Neural cell (in vitro differentiated cells): Measurements from ENCODE around the gene ADARB2. TPM values are rescaled to one million over a fixed set of nuclear protein-coding genes. Genes with fewer than 3 reads are reported as not detected.

ENCODE experiments used
- H2AFZ ChIP-seq: fragments of 200-600, 300-800 bp; sonication (generic), shearing (Covaris generic); 2 replicates; pipeline ENCODE4 v1.6.0; 2014; ENCODE audit warnings: low read depth, mild to moderate bottlenecking, antibody characterized with exemption, low read length, moderate library complexity
- H3F3A ChIP-seq: fragments of 200-600 bp; shearing (Covaris generic); 2 replicates; pipeline ENCODE4 v1.6.1; 2016; ENCODE audit warnings: mild to moderate bottlenecking, moderate library complexity, mixed read lengths, antibody characterized with exemption, low read length; ENCODE audit not compliant: insufficient read depth, poor library complexity, severe bottlenecking
- H3K27ac ChIP-seq: fragments of 200-600, 300-800 bp; sonication (generic), shearing (Covaris generic); 2 replicates; pipeline ENCODE4 v1.5.1; 2014; ENCODE audit warnings: mild to moderate bottlenecking, low read length, moderate library complexity
- H3K27me3 ChIP-seq: fragments of 300-800, 200-600 bp; sonication (generic), shearing (Covaris generic); 2 replicates; pipeline ENCODE4 v1.6.0; 2014; ENCODE audit warnings: mild to moderate bottlenecking, low read depth, low read length, moderate library complexity; ENCODE audit not compliant: insufficient read depth
- H3K36me3 ChIP-seq: fragments of 300-800, 200-600 bp; sonication (generic), shearing (Covaris generic); 2 replicates; pipeline ENCODE4 v1.5.1; 2014; ENCODE audit warnings: mild to moderate bottlenecking, antibody characterized with exemption, low read length, moderate library complexity; ENCODE audit not compliant: insufficient read depth
- H3K4me2 ChIP-seq: fragments of 300-800, 200-600 bp; sonication (generic), shearing (Covaris generic); 2 replicates; pipeline ENCODE4 v1.6.0; 2014; ENCODE audit warnings: mild to moderate bottlenecking, low read length
- H3K4me3 ChIP-seq: fragments of 300-800, 200-600 bp; sonication (generic), shearing (Covaris generic); 2 replicates; pipeline ENCODE4 v1.5.1; 2014; ENCODE audit warnings: mild to moderate bottlenecking, low read length, moderate library complexity
- H3K79me2 ChIP-seq: fragments of 200-600 bp; shearing (Covaris generic); replicated peaks from 2 replicates; pipeline ENCODE4 v1.6.0; 2014; ENCODE audit warnings: mild to moderate bottlenecking, low read length, moderate library complexity; ENCODE audit not compliant: insufficient read depth
- H3K9ac ChIP-seq: fragments of 300-800, 200-600 bp; sonication (generic), shearing (Covaris generic); 2 replicates; pipeline ENCODE4 v1.6.1; 2016; ENCODE audit warnings: mild to moderate bottlenecking, low read length, mixed read lengths
- H3K9me2 ChIP-seq: fragments of 200-600 bp; shearing (Covaris generic); 2 replicates; pipeline ENCODE4 v1.6.1; 2016; ENCODE audit warnings: mild to moderate bottlenecking, low read length, mixed read lengths; ENCODE audit not compliant: insufficient read depth
- H3K9me3 ChIP-seq: fragments of 200-600, 300-800 bp; sonication (generic), shearing (Covaris generic); 2 replicates; pipeline ENCODE4 v1.6.1; 2016; ENCODE audit warnings: mild to moderate bottlenecking, mixed run types, low read length, moderate library complexity, mixed read lengths
- H4K20me1 ChIP-seq: fragments of 200-600 bp; shearing (Covaris generic); 2 replicates; pipeline ENCODE4 v1.6.1; 2016; ENCODE audit warnings: mild to moderate bottlenecking, mixed run types; ENCODE audit not compliant: insufficient read depth
- CTCF ChIP-seq: fragments of 450-650 bp; IDR thresholded peaks from 2 replicates; pipeline ENCODE4 v1.5.1; 2014; ENCODE audit warnings: antibody characterized with exemption, mild to moderate bottlenecking, moderate library complexity; ENCODE audit not compliant: poor library complexity, severe bottlenecking
- EP300 ChIP-seq: fragments of 450-650 bp; conservative IDR thresholded peaks from 2 replicates; pipeline ENCODE4 v1.6.1; 2014; ENCODE audit warnings: antibody characterized with exemption, mild to moderate bottlenecking, moderate library complexity; ENCODE audit not compliant: poor library complexity, severe bottlenecking
- EZH2 ChIP-seq: fragments of 200-600, 300-800 bp; shearing (Covaris generic), sonication (generic); IDR thresholded peaks from 2 replicates; pipeline ENCODE4 v1.6.1; 2014; ENCODE audit warnings: antibody characterized with exemption, low read length, borderline replicate concordance, mild to moderate bottlenecking; ENCODE audit not compliant: insufficient read depth, poor library complexity, severe bottlenecking
- MXI1 ChIP-seq: fragments of 450-650 bp; conservative IDR thresholded peaks from 2 replicates; pipeline ENCODE4 v1.6.1; 2014; ENCODE audit warnings: antibody characterized with exemption, mild to moderate bottlenecking; ENCODE audit not compliant: poor library complexity, severe bottlenecking
- POLR2AphosphoS5 ChIP-seq: IDR thresholded peaks from 2 replicates; pipeline ENCODE4 v1.6.1; 2012
- RAD21 ChIP-seq: fragments of 450-650 bp; conservative IDR thresholded peaks from 2 replicates; pipeline ENCODE4 v1.6.1; 2014; ENCODE audit warnings: antibody characterized with exemption, mild to moderate bottlenecking, moderate library complexity
- SMC3 ChIP-seq: fragments of 450-650 bp; conservative IDR thresholded peaks from 2 replicates; pipeline ENCODE4 v1.6.1; 2014; ENCODE audit warnings: antibody characterized with exemption, mild to moderate bottlenecking, moderate library complexity; ENCODE audit not compliant: poor library complexity
- TAF1 ChIP-seq: IDR thresholded peaks from 2 replicates; pipeline ENCODE4 v1.6.1; 2012; ENCODE audit warnings: low read depth
- polyA minus RNA-seq: library from RNA; depleted of rRNA, polyadenylated mRNA; stranded (reverse); fragments of >200 nt; gene quantifications from 2 replicates; pipeline ENCODE4 v1.2.3, GENCODE V29; 2014
- polyA plus RNA-seq: library from polyadenylated mRNA; depleted of rRNA; stranded (reverse); fragments of >200 nt; gene quantifications from 2 replicates; pipeline ENCODE4 v1.2.3, GENCODE V29; 2014
- TF ChIP-seq, protein P1 (sequence below): IDR thresholded peaks from 2 replicates; pipeline ENCODE4 v1.6.1; 2012; ENCODE audit warnings: borderline replicate concordance

ADARB2 gene
- polyA plus RNA-seq: 3.6 and 7.2 TPM in 2 replicates
- polyA minus RNA-seq: 17.5 and 22.5 TPM in 2 replicates

DNA sequence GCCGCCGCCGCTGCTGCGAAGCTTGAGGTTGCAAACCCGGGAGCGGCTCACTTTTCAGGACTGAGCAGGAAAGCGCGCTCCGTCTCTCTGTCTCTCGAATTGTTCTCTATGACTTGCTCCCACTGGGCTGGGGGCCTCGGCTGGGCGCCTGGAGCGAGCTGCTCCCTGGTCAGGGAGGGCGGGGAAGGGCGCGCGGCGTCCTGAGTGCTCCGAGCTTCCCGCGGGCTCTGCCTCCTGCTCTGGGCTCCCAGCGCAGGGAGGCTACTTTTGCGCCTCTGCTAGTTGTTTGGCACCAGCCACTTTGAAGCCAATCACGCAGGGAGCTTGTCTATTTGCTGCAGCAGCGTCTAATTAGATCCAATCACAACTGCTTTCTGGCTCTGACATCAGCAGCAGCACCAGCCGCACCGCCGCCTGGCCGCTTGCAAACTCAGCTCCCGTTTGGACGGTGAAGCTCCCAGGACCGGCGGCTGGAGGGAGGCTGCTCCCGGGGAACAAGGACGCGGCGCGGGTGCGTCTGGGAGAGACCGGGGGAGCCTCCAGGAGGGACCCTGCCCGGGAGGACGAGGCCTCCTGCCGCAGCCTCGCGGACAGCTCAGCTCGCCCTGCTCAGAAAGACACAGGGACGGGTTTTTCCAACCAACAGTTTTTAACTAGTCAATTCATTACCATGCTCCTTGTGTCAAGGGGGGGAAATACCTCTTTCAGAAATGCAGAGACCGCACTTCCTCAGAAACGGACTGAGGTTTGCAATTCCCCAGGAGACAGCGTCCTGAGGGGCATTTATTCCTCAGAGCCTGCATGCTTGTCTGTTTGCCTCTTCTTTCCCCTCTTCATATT is at the start of gene ADARB2:
ADARB2 (minus strand) TSS at position 304 of the 840 bp plus-strand sequence.
- Histone ChIP-seq H3K27me3 (peaks cover 30% of the 10 kb centered on the region), H3F3A (peaks cover 2% of the 10 kb centered on the region), H4K20me1 (no peaks in the 10 kb centered on the region), H2AFZ (peak within 1 kb of the TSS; percentile 36), H3K79me2 (peaks cover 28% of the 10 kb centered on the region), H3K9me3 (no peaks in the 10 kb centered on the region), H3K4me2 (peak within 1 kb of the TSS; percentile 85), H3K36me3 (no peaks in the 10 kb centered on the region), H3K9me2 (no peaks in the 10 kb centered on the region), H3K4me3 (peak within 1 kb of the TSS; percentile 85), H3K9ac (peak within 1 kb of the TSS; percentile 69), H3K27ac (peak within 1 kb of the TSS; percentile 53)
- TF ChIP-seq SMC3 (no peak), TAF1 (no peak), POLR2AphosphoS5 (peak; percentile 72), RAD21 (peak; percentile 64), MXI1 (peak; percentile 53)
- TF ChIP-seq, protein P1, sequence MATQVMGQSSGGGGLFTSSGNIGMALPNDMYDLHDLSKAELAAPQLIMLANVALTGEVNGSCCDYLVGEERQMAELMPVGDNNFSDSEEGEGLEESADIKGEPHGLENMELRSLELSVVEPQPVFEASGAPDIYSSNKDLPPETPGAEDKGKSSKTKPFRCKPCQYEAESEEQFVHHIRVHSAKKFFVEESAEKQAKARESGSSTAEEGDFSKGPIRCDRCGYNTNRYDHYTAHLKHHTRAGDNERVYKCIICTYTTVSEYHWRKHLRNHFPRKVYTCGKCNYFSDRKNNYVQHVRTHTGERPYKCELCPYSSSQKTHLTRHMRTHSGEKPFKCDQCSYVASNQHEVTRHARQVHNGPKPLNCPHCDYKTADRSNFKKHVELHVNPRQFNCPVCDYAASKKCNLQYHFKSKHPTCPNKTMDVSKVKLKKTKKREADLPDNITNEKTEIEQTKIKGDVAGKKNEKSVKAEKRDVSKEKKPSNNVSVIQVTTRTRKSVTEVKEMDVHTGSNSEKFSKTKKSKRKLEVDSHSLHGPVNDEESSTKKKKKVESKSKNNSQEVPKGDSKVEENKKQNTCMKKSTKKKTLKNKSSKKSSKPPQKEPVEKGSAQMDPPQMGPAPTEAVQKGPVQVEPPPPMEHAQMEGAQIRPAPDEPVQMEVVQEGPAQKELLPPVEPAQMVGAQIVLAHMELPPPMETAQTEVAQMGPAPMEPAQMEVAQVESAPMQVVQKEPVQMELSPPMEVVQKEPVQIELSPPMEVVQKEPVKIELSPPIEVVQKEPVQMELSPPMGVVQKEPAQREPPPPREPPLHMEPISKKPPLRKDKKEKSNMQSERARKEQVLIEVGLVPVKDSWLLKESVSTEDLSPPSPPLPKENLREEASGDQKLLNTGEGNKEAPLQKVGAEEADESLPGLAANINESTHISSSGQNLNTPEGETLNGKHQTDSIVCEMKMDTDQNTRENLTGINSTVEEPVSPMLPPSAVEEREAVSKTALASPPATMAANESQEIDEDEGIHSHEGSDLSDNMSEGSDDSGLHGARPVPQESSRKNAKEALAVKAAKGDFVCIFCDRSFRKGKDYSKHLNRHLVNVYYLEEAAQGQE: peak; percentile 18

DNA sequence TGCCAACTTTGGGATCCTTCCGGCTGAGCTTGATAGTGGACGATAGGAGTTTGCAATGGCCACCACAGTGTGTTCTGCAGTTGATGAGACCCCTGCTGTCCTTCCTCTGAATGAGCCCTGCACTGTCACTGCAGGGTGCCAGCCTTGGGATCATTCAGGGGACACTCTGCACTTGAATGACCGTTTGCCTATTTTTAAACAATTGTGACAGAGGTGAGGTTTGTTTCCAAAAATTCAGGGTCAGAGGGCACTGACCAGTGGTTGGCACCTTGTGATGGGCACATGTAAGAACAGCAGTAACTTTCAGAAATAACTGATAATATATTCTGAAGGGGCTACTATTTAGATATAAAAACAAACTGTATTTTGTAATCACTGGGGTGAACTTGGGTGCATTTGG is 48.5 kb upstream of the ADARB2 start:
- Histone ChIP-seq H3K9me2 (no peaks in the 10 kb centered on the region), H3K9ac (no peak overlapping the region), H3K27me3 (no peaks in the 10 kb centered on the region), H3K36me3 (no peaks in the 10 kb centered on the region), H3K4me3 (no peak overlapping the region), H3K9me3 (no peaks in the 10 kb centered on the region), H3K27ac (no peak overlapping the region), H3K4me2 (no peak overlapping the region), H2AFZ (no peak overlapping the region), H3K79me2 (no peaks in the 10 kb centered on the region), H3F3A (no peaks in the 10 kb centered on the region), H4K20me1 (no peaks in the 10 kb centered on the region)
- TF ChIP-seq SMC3 (no peak), EP300 (no peak), POLR2AphosphoS5 (no peak), TAF1 (no peak), CTCF (no peak), EZH2 (no peak), MXI1 (no peak), RAD21 (no peak)
- TF ChIP-seq, protein P1: no peak
